Hematopoietic multipotent progenitor cell treated with erythropoietin and hydrocortisone succinate and interleukin-3 and kit ligand, for 4 days (in vitro differentiated cells): ENCODE data around the gene MAP2K5.

Experiments used
- DNase-seq: peaks from one replicate; pipeline ENCODE4 v3.0.0-alpha.2; 2015

Gene MAP2K5

DNA sequence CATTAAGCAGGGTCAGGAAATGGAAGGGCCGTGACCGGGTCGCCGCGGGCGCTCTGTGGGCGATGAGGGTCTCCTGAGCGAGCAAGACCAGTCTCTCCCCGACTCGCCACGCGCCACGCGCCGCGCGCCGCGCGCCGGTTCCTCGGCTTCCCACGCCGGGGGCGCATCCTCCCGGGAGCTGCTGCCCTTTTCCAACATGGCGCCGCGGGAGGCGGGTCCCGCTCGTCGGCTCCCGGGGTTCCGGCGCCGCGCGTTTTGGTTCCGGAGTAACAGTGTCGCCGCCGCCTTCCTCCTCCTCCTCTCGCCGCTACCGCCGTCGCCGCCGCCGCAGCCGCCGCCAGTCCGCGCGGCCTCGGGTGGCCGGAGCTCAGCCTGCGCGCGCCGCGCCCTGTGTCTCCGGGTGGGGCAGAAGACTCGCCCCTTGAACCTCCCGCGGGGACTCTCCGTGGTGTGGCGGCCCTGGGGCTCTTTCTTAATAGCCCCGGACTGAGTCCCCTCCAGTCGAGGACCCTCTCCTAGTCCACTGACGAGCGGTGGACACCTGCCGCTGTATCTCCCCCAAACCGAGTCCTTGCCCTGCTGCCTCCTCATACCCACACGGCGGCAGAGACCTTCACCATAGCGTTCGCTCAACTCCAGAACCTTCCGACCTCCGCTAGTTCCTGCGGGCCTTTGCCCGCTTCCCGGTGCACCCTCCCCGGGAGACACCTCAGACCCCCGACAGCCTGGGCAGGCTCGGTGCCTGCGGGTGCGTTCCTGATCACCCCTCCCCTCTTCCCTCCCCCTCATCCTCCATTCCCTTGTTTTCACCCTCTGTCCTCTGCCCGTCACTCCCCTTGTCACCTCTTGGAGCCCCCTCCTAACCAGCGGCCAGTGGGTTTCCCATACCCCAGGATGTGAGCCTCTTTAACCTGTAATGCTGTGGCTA lies at the start of gene MAP2K5:
MAP2K5 (plus strand) TSS at position 284 of the 928 bp plus-strand sequence; CDS start at position 917, 633 bp downstream.
- DNase-seq: peak; percentile 93

DNA sequence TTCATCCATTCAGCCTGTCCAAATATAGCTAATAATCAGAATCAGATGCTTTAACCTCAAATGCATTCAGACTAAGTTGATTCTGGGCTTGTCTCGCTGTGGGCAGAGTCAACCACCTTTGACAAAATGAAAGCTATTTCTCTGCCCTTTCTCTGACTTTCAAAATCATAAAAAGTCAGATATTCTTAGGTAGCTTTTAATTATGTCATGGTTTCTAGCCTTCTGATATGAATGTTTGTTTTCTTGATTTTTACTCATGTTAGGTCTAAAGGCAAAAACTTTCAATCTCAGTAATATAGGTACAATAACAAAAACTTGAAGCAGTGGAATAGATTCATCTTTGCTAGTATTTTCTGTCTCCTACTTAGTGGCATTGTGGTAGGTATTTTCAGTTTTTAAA lies 46.9 kb upstream of the MAP2K5 start:
- DNase-seq: no peak

DNA sequence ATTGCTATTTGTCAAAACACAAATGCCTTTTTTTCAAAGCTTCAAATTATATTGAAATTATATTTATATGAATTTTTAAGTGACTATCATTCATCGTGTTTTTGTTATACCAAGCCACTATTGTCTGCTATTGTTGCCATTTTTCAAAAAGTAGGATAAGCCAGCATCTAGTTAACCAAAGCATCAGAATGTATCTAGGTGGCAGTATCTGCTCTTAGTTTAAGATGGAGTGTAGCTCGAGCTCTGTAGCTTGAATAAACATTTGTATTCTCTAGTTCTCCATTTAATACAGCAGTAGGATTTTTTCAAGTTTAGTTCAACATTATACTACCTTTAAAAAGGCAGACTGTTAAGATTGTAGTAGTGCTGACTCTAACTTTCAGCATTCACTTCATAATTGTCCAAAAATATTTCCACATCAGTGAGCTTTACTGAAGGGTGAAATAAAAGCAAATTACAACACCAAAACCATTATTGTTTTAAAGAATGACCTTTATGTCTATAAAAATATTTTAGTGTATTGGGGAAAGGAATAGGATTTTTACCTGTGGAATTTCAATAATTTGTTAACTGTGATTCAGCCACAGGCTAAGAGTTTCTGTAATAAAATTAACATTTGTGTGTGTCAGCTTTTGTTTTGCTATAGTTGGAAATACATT lies 41.2 kb upstream of the MAP2K5 start:
- DNase-seq: peak; percentile 66

DNA sequence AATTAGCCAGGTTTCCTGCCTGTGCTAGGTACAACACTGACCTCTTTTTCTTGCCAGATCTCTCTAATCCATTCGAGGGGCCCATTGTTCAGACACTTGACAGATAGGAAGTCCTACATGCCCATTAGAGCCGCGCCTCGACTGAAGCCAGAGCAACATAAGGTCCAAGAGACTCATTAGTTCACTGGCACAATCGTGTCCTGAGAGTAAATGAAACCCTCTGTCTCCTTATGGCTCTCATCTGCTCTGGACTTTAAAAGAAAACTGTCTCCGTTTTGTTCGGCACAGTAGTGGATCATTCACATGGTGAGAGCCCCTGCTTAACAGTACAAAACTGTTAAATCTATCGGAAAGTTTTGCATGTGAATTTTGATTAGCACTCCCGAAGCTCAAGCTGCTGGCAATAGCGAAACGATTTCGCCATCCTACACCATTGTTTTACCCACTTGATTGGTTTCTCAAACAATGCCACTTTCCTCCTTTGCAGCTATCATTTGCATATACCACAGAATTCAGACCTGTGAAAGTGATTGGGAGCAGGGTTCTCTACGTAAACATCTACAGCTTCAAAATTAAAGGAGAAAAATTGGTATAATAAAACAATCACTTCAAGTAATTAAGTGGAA lies 40.6 kb upstream of the MAP2K5 start:
- DNase-seq: no peak

DNA sequence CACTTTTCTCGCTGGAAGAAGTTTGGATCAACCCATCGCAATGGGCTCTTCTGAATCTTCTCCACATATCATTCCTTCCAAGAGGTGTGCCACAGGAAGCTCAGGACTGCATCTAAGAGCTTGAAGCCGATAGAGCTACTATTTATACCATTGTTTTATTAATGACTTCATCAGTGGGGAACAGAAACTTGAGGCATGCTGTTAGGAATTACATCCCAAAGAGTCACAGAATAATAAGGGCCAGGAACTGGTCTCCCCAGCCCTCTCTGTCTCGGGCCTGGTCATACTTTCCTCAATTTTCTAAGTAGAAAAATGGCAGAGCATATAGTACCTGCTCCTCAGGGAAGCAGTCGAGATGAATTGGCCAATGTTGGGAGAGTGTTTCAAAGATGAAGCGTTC lies 38.4 kb upstream of the MAP2K5 start:
- DNase-seq: no peak

DNA sequence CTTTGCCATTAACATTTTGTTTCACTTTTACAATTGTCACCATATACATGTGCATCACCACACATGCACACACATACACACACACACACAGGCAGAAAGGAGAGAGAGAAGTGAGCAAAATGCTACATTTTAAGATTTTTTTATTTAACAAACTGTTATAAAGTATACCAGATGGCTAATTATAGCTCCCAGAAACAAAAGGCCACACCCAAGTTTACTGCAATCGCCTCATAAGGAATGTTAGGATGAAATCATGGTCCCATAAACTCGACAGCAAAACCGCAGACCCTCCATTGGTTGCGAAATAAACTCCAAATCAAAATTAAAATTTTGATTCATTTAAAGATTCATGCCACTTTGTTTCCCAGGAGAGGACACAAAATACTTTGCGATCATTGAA lies 37.7 kb upstream of the MAP2K5 start:
- DNase-seq: no peak

DNA sequence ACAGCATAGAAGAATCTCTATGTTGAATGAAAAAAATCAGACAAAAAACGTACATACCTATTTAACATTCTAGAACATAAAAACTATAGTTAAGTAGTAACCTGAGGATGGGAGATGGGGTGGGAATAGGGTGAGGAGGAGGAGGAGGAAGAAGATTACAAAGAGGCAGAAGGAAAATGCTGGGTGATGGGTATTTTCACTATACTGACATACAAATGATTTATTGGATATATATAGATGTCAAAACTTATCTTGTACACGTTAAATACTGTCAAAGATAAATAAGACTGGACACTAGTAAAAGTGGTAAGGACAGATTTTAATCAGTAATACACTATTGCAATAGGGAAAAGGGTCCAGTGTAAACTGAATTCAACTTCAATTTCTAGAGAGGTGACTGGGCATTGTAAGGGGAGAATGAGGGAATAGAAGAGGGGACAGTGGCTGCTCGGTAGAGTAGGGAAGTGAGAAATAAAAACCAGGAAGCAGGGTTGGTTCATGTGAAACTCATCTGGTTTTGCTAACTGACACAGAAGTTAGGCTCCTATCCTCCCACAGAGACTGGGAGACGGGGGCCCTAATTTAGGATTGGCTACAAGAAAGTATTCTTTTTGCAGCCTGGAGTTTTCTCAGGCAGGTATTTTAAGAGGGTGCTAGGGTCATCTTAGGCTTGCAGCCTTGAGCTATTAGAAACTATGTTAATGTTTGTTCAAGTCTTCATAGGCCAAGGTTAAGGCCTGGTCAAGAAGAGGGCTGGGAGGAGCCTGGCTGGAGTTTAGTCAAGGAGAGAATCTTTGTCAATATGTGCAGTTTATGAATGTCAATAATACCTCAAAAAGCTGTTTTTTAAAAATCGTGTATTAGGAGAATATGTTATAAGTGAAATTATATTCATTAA lies 36.6 kb upstream of the MAP2K5 start:
- DNase-seq: no peak

DNA sequence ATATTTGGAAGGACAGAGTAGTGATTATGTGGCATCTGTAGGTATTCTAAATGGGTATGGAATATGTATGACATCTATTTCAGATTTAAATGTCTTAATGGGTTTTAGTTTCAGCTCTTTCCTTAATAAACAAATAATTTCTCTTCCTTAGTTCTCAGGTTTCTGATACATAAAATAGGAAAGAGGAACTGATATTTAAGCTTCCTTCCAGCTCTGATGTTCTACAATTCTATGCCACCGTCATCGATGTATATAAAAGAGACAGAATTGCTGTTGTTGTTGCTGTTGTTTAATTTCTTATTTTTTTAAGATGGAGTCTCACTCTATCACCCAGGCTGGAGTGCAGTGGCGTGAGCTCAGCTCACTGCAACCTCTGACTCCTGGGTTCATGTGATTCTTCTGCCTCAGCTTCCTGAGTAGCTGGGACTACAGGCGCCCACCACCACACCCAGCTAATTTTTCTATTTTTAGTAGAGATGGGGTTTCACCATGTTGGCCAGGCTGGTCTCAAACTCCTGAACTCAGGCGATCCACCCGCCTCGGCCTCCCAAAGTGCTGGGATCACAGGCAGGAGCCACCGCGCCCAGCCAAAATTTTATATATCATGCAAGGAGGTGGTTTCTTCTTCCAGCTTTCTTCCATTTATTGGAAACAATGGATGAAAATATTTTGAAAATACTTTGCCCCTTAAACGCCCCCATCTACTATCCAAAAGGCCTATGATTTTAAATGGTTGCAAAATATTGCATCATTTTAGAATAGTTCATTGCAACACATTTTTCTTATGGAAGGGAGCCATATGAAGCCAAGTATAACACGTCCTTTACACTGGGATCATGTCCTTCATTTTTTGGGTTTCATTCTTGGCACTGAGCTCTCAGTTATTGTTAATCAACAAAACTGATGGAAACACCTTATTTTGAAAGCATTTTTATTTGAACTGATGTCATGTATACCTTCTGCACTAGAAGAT lies 35.4 kb upstream of the MAP2K5 start:
- DNase-seq: no peak

DNA sequence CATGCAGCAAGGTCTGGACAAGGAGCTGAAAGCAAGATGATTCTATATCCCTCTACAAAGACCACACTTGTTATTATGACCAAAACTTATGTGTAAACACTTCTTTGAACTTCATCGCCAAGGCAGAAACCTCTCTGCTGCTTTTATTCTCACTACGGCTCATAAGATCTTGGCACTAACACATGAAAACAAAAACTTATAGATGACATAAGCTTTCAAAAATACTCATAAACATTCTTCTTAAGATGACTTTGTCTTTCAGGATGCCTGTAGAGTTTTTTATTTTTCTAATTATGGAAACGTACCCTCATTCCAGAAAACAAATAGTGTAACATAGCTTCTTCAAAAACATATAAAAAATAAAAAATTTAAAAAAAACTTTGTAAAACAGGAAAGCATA lies 34.1 kb upstream of the MAP2K5 start:
- no peak for DNase-seq

DNA sequence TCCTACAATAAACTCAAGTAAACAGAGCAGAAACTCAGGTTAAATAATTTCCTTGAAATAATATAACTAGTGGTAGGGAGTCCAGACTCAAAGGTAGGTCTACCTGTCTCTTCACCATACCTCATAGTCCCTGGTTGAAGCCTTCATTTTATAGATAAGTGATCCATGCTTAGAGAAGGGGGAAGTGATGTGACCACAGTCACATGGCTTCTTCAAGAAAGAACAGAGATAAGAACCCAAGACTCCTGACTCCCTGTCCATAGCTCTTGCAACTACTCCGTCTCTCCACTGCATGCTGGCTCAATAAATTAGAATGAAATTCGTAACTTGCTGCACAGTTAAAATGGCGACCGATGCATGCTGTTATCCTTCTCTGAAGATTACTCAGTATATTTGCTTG lies 32.6 kb upstream of the MAP2K5 start:
- DNase-seq: peak; percentile 84

DNA sequence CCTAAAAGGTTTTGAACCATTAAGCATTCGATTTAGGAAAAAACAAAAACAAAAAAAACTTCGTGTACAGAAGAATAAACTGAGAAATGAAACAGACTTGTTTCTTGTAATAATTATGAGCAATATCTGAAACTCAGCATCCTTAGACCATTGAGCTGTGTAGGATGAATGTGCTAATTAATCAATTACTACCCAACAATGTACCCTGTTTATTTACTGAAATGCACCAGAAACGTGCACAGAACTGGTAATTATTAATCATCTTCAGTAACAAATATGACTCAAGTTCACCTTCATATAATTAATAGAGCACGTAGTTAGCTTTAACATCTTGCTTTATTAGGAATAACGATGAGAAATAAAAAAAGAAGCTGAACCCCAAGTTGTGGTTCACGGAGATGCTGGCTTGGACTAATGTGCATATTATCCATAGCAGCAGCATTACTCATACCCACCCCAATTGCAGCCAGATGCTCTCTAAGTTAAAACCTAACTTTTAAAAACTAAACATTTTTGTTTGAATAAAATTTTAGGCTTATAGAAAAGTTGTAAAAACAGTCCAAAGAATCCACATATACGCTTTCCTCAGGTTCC lies 31.8 kb upstream of the MAP2K5 start:
- no peak for DNase-seq

DNA sequence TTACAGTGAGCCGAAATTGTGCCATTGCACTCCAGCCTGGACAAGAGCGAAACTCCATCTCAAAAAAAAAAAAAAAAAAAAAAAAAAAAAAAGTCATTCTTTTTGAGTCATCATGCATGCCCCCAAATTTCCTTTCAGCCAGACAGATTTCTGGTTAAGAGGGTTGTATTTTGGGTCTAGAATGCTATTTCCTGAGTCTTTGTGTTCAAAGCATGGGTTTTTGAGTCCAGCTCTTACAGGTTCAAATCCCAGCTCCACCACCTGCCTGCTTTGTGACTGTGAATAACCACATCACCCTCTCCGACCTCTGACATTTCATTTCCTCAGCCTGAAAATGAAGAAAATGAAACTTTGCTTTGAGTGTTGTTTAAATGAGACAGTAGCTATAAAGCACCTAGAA lies 30.9 kb upstream of the MAP2K5 start:
- DNase-seq: no peak

DNA sequence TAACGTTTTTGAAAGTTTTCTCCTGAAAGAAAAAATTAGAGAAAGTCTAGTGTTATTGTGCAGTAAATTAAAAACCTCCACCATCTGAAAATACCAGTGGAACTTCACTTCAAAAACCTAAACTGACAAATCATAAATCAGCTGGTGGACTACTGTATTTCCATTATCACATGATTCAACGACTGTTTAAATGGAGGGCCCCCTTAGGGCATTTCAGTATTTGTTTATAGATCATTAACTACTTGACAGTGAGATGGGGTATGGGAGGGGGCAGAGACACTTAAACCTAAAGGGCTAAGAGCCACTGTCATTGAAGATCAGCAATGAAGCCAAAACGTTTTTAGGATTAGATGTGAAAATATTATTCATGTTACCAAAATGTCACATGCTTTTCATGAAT lies 30.4 kb upstream of the MAP2K5 start:
- no peak for DNase-seq

DNA sequence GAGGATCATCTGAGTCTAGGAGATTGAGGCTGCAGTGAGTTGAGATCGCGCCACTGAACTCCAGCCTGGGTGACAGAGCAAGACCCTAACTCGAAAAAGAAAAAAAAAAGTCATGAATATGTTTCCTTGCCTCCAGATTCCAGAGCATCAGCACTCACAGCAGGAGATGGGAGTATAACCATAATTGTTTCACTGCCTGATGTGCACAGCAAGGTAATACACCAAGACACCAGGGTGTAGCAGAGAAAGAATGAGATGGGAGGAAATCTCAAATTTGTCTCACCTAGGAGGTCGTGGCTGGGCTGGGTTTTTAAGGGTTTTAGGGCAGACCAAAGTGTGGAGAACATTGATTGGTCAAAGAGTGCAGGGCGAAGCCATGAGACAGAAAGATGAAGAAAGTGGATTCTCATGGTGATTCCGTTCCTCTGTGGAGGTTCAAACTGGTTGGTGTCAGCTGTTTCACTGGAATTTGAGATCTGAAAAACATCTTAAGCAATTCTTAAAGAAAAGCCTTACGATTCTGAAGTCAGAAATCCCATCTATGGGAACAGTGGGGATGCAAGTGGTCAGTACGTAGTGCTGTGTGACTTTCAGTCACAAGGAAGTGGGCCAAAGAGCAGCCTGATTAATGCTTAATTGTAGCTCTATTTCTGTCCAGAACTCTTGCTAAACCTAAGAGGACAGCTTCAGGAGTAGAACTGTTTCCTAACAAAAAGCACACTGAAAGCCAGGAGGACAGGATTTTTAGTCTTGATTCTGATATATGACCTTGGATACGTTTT lies 29.4 kb upstream of the MAP2K5 start:
- DNase-seq: no peak

DNA sequence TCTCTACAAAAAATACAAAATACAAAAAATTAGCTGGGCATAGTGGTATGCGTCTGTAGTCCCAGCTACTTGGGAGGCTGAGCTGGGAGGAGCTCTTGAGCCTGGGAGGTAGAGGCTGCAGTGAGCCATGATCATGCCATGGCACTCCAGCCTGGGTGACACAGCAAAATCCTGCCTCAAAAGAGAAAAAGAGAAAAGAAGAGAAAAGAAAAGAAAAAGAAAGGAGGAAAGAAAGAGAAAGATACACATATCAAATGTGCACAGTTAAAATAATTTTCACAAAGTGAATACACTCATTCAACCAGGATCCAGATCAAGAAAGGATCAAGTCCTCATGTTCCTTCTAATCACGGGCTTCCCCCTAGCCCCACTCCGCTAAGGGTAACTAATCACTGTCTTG lies 27.4 kb upstream of the MAP2K5 start:
- no peak for DNase-seq

DNA sequence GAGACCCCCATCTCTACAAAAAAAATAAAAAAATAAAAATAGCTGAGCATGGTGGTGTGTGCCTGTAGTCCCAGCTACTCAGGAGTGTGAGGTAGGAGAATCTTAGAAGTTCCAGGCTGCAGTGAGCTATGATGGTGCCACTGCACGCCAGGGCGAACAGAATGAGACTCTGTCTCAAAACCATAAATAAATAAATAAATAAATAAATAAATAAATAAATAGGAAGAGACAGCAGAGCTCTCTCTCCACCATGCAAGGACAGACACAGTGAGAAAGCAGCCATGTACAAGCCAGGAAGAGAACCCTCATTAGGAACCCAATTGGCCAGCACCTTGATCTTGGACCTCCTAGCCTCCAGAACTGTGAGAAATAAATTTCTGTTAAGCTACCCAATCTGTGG lies 26.9 kb upstream of the MAP2K5 start:
- DNase-seq: no peak

DNA sequence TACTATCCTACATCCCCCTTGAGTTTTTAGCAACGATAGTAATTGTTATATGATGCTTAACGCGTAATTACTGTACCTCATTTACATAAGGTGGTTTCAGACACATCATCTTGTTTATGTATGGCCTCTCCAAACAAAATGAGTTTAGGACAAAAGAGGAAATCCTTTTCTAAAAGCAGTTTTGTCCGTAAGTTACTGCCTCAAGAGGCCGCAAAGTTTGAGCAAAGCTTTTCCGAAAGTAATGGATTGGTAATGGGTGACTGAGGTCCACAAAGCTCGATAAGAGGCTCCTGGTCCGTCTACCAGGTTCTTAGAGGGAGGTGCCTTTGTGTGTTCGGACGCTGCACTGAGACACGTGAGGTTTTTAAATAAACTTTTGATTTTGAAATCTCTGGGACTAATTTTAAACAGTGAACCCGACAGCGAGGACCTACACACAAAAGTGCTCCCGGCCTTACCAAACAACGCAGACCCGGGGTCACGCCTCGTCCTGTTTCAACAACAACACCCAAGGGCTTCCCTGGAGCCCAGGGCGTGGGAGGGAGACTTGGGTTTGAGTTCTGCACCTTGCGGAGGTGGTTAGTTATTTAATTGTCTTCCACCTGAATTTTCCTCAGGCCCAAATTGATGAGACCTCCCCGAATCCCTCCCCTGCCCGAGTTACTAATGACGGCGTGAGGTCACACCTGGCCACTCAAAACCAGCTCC lies 22.0 kb upstream of the MAP2K5 start:
- peak; percentile 60 for DNase-seq

DNA sequence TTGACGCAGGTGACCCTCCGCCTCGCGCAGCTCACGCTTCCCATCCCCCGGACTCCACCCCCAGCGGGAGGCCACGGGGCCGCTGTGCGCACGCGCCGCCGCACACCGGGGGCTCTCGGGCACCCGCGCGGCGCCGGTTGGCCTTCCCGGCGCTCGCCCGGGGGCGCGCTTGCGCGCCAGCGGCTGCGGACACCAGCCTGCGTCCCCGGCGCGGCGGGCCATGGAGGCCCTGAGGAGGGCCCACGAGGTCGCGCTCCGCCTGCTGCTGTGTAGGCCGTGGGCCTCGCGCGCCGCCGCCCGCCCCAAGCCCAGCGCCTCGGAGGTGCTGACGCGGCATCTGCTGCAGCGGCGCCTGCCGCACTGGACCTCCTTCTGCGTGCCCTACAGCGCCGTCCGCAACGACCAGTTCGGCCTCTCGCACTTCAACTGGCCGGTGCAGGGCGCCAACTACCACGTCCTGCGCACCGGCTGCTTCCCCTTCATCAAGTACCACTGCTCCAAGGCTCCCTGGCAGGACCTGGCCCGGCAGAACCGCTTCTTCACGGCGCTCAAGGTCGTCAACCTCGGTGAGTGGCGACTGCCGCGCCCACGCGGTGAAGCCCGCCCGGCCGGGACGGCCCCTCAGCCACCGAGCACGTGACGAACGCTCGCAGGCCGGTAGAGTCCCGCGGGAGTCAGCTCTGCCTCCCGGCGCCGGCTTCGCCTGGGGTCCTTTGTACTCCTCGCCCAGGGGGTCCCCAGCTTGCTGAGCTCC lies 21.3 kb upstream of the MAP2K5 start, which contains the start of gene C15orf61:
C15orf61 (plus strand) TSS at position 103 of the 754 bp plus-strand sequence; CDS start at position 221, 118 bp downstream.
- peak; percentile 93 for DNase-seq
